H1 (cell line): ENCODE measurements around the gene NGEF.

Experiments
- POLR2A ChIP-seq, 2 experiments: IDR thresholded peaks; 1 replicate in 1 of 2; 2 replicates in 1 of 2; pipeline ENCODE4 v1.6.1; 2011; ENCODE audit warnings: low read depth in 2 of 2, low read length in 2 of 2, mild to moderate bottlenecking in 2 of 2; ENCODE audit errors: control extremely low read depth in 1 of 2
- POLR2AphosphoS5 ChIP-seq: IDR thresholded peaks from 2 replicates; pipeline ENCODE4 v1.6.1; 2011; ENCODE audit warnings: low read depth, low read length
- TF ChIP-seq, protein P1 (sequence below), 3 experiments: IDR thresholded peaks; 1 replicate in 2 of 3; 2 replicates in 1 of 3; pipeline versions ENCODE4 v1.5.1 to v1.6.1; 2011; ENCODE audit warnings: low read length in 3 of 3, mild to moderate bottlenecking in 3 of 3, inconsistent platforms in 2 of 3, low read depth in 1 of 3, moderate library complexity in 1 of 3; ENCODE audit not compliant: insufficient read depth in 1 of 3; ENCODE audit errors: control extremely low read depth in 1 of 3

DNA sequence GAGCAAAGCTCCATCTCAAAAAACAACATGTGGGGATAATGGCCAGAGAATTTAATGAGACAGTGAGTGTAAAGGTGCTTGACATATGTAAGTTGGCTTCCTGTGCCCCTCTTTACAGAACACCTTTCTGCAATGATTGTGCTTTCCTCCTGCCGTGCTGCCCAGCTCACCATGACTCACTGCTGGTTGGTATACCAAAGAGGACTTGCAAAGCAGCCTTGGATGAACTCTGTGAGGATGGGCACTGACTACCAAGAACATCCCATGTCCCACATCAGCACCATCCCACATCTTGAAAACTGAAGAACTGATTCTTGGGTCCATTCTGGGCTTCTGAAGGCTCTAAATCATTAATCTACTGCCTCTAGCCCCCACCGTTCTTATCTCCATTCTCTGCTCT is 52.2 kb downstream of the NGEF start:
- TF ChIP-seq POLR2A (IDR thresholded peaks at IDR 0.05; ENCODE audit: control extremely low read depth in 1 of 2, low read depth in 2 of 2, low read length in 2 of 2) (no peak), POLR2AphosphoS5 (no peak)
- TF ChIP-seq, protein P1, sequence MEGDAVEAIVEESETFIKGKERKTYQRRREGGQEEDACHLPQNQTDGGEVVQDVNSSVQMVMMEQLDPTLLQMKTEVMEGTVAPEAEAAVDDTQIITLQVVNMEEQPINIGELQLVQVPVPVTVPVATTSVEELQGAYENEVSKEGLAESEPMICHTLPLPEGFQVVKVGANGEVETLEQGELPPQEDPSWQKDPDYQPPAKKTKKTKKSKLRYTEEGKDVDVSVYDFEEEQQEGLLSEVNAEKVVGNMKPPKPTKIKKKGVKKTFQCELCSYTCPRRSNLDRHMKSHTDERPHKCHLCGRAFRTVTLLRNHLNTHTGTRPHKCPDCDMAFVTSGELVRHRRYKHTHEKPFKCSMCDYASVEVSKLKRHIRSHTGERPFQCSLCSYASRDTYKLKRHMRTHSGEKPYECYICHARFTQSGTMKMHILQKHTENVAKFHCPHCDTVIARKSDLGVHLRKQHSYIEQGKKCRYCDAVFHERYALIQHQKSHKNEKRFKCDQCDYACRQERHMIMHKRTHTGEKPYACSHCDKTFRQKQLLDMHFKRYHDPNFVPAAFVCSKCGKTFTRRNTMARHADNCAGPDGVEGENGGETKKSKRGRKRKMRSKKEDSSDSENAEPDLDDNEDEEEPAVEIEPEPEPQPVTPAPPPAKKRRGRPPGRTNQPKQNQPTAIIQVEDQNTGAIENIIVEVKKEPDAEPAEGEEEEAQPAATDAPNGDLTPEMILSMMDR (IDR thresholded peaks at IDR 0.05; ENCODE audit: control extremely low read depth in 1 of 3, insufficient read depth in 1 of 3, low read depth in 1 of 3, low read length in 3 of 3): no peak
